GM19193 (cell line): ENCODE results near the gene FBXO42.

Experiments
- POLR2A ChIP-seq: IDR thresholded peaks from 4 replicates; pipeline ENCODE4 v1.6.1; 2011; ENCODE audit not compliant: insufficient read depth, insufficient read length; ENCODE audit errors: extremely low read depth

The FBXO42 gene

DNA sequence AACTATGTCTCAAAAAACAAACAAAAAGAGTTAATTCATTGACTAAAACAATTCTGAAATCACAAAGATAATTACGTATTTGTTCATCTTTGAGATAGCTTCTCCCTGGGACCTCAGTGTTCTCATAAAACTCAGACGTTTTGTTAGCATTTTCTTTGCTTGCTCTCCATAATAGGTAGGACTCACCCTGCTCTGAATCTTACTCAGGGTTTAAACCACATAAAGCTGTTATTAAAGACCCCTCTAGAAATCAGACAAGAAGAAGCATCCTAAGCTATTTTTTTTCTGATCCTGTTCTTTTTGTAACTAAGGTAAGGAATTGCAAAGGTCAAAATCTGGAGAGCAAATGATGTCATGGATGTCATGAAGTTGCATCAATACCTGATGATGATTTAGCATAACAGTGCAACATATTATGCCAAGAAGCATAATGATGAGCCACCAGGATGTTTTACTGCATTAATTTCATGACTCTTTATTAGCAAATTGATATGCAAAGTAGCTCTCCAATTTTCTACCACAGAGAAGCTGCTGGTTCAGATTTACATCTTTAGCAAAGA is 2.4 kb downstream of the FBXO42 start:
- no peak for TF ChIP-seq POLR2A

DNA sequence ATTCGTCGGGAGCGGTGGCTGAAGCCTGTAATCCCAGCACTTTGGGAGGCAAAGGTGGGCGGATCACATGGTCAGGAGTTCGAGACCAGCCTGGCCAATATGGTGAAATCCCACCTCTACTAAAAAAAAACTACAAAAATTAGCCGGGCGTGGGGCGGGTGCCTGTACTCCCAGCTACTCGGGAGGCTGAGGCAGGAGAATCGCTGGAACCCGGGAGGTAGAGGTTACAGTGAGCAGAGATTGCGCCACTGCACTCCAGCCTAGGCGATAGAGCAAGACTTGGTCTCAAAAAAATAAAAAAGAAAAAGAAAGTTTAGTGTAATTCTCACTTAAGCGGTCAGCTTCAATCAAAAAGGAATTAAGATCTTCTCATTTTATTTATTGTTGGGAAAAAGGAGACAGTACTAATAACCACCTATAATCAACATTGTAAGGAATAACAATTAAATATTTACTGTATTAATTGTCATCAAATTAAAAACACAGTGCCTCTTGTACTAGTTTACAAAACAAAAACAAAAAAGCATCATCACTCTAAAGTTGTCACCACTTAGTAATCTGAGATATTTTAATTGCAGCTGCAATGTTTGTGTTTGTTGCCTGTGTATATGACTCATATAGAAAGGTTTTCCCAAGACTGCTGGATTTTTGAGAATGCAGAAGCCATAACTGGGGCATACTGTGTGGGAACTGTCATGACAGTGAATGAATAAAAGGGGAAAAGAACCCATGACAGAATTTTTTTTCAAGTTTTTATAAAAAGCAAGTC is 3.7 kb downstream of the FBXO42 start:
- no peak for TF ChIP-seq POLR2A

DNA sequence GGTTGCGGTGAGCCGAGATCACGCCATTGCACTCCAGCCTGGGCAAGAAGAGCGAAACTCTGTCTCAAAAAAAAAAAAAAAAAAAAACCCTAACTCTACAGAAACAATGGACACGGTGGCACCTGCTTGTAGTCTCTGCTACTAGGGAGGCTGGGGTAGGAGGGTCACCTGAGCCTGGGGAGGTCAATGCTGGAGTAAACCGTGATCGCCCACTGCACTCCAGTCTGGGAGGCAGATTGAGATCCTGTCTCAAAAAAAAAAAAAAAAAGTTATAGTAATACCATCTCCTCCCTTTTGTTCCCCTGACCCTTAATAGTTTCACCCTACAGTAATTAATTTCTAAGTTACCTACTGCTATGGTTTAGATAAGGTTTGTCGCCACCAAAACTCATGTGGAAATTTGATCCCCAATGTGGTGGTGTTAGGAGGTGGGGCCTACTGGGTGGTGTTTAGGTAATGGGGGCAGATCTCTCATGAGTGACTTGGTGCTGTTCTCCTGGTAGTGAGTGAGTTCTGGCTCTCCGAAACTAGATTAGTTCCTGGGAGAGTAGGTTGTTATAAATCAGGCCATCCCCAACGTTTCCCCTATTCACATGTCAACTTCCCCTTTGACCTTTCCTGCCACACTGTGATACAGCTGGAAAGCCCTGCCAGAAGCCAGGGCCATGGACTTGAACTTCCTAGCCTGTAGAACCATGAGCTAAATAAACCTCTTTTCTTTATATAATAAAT is 9.8 kb downstream of the FBXO42 start:
- no peak for TF ChIP-seq POLR2A

DNA sequence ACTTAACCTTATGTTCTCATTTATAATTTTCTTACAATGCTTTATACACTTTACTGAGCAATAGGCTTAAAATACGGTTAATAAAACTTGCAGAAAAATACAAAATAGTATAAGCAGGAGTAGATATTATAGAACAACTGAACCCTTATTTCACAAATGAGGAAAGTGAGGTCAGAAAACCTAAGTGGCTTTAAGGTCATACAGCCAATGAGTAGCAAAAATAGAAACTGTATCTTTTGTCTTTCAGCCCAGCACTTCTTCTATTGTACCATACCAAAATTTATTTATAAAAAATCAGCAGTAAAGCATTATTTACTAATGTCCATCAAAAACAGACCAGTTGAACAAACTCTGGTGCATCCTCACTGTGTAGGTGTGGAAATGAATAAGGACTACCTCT is 11.6 kb downstream of the FBXO42 start:
- TF ChIP-seq POLR2A = no peak

DNA sequence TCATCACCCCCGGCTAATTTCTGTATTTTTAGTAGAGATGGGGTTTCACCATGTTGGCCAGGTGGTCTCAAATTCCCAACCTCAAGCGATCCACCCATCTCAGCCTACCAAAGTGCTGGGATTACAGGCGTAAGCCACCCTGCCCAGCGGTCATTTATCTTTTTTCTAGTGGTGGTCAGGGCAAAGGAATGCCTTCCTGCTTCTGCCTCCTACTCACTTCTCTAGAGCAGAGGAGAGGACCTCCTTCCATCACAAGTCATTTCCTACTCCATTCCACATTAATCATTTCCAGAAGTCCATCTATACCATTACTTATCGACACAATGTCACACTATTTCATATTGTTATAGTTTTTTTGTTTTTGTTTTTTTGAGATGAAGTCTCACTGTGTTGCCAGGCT is 13.3 kb downstream of the FBXO42 start:
- TF ChIP-seq POLR2A = no peak

DNA sequence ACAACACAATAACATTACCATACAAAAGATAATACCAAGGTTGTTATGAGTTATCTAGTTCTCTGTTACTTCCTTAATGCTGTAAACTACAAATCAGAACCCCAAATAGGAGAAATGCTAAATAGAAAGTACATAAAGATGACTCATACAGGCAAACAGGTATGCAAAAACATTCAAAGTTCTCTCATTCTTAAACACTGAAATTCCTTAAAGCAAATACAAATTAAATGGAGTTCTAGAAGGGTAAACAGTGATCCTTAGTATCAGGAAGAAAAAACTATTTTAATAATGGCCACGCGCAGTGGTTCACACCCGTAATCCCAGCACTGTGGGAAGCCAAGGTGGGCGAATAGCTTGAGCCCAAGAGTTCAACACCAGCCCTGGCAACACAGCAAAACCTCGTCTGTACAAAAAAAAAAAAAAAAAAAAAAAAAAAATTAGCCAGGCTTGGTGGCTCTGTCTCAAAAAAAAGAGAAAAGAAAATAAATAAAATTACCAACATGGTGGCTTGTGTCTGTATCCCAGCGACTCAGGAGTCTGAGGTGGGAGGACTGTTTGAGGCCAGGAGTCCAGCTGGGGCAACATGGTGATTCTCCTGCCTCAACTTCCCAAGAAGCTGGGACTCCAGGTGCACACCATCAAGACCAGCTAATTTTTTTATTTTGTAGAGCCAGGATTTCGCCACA is 17.5 kb downstream of the FBXO42 start:
- TF ChIP-seq POLR2A = no peak

DNA sequence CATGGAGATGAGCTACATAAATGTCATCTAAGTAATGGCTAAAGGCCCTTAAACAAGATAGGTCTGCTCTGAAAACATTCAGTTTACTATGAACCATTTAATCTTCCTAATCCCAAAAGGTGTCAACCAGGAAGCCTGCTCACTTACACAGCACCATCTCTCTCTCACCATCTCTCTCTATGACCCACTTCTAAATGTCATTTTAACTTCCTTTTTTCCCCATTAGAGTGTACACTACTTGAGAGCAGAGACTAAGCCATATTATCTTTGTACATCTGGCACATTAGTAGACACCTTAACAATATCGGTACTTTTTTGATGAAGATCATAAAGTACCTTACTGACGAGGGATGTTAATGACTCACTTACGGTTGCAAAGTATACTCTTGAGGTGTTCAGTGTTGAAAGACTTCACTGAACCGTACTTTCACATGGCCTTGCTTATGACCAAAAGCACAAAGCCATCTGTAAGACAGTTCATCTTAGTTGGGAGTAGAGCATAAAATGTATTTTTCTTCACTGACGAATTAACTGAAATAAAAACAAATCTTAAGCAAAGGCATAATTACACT is 25.4 kb downstream of the FBXO42 start:
- no peak for TF ChIP-seq POLR2A

DNA sequence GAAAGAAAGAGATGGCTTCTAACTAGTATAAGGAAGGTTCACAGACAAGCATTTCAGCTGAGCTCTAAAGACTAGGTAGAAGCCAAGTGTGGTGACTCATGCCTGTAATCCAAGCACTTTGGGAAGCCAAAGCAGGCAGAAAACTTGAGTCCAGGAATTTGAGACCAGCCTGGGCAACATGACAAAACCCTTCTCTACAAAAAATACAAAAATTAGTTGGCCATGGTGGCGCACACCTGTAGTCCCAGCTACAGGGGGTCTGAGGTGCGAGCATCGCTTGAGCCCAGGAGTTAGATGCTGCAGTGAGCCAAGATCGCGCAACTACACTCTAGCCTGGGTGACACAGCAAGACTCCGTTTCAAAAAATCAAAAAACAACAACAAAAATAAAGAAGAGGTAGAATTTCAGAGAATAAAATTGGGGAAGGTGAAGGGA is 27.8 kb downstream of the FBXO42 start:
- TF ChIP-seq POLR2A = no peak

DNA sequence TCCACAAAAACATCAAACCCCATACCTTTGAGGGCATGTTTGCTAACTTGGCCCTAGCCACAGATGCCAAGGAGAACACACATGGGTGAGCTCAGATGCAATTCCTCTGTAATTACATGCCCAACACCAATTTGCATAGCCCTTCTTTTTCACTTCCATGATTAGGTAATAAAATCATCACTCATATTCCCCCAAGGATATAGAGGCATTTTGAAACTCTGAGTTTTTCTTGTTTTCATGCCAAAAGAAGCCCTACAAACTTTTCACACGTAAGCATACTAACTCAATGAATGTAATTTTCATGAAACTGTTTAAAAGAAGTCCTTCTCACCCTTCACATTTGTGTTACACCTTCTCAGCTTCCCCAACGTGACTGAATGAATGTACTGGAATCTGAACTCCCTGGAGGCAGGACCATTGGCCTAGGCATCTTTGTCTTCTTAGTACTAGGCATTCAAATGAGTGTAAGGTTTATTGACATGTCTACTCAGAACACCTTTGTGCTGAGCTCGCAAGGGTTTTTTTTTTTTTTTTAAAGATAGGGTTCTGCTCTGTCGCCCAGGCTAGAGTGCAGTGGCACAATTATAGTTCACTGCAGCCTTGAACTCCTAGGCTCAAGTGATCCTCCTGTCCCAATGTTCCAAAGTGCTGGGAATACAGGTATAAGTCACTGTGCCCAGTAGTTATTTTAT is 31.0 kb downstream of the FBXO42 start:
- TF ChIP-seq POLR2A = no peak

DNA sequence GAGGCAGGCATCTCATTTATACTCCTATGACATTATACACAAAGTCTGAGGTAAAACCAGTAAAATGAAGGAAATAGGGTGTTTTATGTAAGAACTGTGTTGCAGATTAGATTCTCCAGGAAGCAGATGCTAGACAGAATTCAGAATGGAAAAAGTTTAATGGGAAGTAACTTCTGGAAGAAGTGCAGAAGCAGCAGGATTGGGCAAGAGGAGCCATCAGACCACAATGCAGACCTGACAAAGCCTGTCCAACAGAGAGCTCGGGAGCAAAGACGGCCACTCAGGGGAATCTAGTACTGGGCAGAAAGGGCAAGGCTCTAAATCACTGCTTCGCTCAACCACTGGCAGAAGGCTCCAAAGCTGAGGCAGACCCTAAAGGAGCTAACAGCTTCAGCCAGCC is 33.7 kb downstream of the FBXO42 start:
- TF ChIP-seq POLR2A = no peak

DNA sequence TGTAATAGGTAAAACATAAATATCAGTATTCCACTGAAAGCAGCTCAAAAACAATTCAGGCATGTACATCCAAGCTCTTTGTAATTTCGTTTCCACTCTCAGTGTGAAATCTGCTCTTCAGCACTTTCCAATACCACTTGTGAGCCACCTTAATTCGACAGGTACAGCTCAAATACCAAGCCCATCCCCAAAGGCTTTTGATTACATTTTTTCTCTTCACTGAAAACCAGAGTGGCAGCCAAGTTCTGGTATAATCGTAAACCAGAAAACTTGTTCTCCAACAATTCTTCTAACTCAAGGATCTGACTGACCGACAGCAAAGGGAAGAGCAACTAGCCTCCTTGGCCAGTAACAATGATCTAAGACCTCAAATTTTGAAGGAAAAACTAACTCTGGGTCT is 36.8 kb downstream of the FBXO42 start:
- no peak for TF ChIP-seq POLR2A

DNA sequence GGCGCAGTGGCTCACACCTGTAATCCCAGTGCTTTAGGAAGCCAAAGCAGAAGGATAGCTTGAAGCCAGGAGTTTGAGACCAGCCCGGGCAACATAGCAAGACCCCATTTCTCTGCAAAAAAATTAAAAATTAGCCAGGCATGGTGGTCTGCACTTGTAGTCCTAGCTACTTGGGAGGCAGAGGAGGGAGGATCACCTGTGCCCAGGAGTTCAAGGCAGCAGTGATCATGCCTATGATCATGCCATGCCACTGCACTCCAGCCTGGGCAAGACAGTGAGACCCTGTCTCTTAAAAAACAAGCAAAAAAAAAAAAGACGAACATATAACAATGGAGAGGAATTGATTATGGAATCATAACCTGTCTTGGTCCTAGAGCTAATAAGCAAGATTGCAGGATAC is 45.1 kb downstream of the FBXO42 start:
- TF ChIP-seq POLR2A = no peak

DNA sequence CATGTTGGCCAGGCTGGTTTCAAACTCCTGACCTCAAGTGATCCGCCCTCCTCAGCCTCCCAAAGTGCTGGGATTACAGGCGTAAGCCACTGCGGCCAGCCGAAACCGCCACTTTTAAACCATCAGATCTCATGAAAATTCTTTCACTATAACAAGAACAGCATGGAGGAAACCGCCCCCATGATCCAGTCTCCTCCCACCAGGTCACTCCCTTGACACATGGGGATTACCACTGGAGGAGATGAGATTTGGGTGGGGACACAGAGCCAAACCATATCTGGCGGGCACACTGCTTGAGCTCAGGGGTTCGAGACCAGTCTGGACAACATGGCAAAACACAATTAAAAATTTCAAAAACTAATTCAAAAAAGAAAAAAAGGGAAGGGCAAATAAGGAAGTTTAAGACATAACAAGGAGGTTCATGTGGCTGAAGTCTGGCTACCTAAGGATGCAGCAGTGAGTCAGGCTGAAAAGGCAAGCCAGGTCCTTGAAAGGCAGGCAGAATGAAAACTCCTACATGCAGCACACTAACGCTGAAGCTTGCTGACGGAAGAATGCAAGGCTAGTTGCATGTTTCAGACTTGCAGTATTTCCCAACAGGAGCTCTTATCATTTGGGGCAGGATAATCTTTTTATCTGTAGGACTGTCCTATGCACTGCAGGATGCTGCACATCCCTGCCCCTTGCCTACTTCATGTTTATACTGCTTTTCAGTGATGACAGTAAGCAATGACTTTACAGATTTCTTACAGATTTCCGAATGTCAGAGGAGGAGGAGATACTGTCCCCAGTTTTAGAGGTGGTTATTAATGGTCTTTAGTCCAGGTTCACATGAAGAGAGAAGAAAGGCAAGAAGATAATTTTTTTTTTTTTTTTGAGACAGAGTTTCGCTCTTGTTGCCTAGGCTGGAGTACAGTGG is 49.3 kb downstream of the FBXO42 start:
- no peak for TF ChIP-seq POLR2A
